ENCODE results near the gene ADAM23.

Gene ADAM23

GRCh38 chr2:206428783-206429182 lies 14.5 kb upstream of the ADAM23 start:
- Histone ChIP-seq H3K9me3 (no peaks in the 10 kb centered on the region), H3K4me3 (ENCODE audit: low read depth, low read length) (no peak overlapping the region), H3K36me3 (no peaks in the 10 kb centered on the region), H3K4me1 (peaks cover 10% of the 10 kb centered on the region), H3K27me3 (no peaks in the 10 kb centered on the region)
- no peak for DNase-seq
- TF ChIP-seq CTCF (IDR thresholded peaks at IDR 0.05; ENCODE audit: low read depth, low read length): no peak

DNA sequence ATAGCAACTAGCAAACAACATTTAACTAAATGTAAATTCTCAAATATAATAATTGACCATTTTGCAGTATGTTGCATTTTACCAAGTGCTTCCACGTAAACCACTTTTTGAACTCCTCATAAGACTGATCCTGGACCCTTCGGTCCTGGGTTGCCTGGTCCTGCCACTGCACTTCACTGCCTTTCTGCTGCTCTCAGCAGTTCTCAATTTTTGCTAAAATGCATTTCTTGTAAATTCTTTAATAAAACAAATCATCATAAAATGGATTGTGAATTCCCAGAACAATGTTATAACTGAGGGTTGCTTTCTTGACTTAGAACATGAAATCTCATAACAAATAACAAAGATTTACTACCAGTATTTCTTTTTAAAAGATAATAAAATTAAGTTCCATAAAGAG lies 12.9 kb upstream of the ADAM23 start:
- Histone ChIP-seq H3K27me3 (no peaks in the 10 kb centered on the region), H3K9me3 (no peaks in the 10 kb centered on the region), H3K36me3 (no peaks in the 10 kb centered on the region), H3K4me3 (ENCODE audit: low read depth, low read length) (no peak overlapping the region), H3K4me1 (peaks cover 13% of the 10 kb centered on the region)
- no peak for DNase-seq
- no peak for TF ChIP-seq CTCF (IDR thresholded peaks at IDR 0.05; ENCODE audit: low read depth, low read length)

GRCh38 chr2:206431439-206431838 lies 11.9 kb upstream of the ADAM23 start:
- no peak for DNase-seq
- no peaks in the 10 kb centered on the region for H3K27me3 ChIP-seq
- H3K9me3 ChIP-seq: no peaks in the 10 kb centered on the region
- peaks cover 13% of the 10 kb centered on the region for H3K4me1 ChIP-seq
- TF ChIP-seq CTCF (IDR thresholded peaks at IDR 0.05; ENCODE audit: low read depth, low read length): no peak
- H3K36me3 ChIP-seq: no peaks in the 10 kb centered on the region
- no peak overlapping the region for H3K4me3 ChIP-seq (ENCODE audit: low read depth, low read length)

DNA sequence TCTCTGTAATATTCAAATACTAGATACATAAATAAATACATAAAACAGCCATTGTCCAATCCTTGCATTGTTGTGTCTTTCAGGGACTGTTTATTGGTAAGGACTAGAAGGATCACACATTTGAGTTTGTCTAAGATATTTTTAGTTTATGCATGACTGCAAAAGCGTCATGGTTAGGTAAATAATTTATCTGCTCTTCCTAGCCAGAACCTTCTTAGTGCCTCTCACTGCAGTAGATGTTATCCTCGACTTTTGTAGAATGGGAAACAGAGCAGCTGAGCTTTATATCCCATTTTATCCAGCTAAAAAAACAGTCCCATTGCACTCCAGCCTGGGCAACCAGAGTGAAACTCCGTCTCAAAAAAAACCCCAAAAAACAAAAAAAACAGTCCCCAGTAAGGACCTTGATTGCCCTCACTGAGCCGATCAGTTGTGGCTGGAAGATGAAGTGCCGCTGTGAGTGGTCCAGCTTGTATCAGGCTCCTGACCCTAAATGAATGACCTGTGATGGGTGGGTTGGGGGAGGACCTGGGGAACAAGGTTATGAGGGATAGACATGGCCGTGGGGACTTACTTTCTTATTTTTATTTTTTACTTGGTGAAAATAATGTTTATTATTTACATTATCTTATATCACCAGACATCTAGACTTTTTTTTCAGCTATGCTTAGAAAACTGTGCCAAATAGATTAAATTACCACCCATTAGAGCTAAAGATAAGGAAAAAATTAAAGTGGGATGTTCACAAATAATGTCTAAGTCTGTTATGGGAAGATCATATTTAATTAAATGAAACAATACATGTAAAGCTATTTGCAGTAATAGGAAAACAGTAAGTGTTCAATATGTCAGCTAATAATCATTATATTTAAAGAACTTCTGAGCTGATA lies 10.9 kb upstream of the ADAM23 start:
- Histone ChIP-seq H3K36me3 (no peaks in the 10 kb centered on the region), H3K4me3 (ENCODE audit: low read depth, low read length) (no peak overlapping the region), H3K9me3 (no peaks in the 10 kb centered on the region), H3K4me1 (peaks cover 13% of the 10 kb centered on the region), H3K27me3 (no peaks in the 10 kb centered on the region)
- TF ChIP-seq CTCF (IDR thresholded peaks at IDR 0.05; ENCODE audit: low read depth, low read length): no peak
- peak; percentile 17 for DNase-seq

DNA sequence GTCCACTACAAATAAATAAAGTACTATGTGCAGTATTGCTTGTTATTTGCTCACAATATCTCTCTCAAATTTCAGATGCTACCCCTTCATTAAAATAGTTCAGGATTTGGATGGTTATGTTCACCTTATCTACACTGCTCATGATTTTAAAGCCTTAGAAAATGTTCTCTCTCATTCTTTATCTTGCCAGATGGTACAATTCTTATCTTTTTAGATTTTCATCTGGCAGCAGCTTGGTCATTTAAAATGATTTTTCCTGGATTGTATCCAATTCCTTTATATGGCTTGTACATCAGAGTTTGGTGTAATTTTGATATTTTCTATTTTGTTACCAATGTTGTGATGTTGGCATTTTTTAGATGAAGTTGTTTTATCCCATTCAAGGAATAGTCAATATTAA lies 10.1 kb upstream of the ADAM23 start:
- peaks cover 13% of the 10 kb centered on the region for H3K4me1 ChIP-seq
- DNase-seq: no peak
- no peaks in the 10 kb centered on the region for H3K9me3 ChIP-seq
- H3K4me3 ChIP-seq (ENCODE audit: low read depth, low read length): no peak overlapping the region
- TF ChIP-seq CTCF (IDR thresholded peaks at IDR 0.05; ENCODE audit: low read depth, low read length): no peak
- H3K27me3 ChIP-seq: no peaks in the 10 kb centered on the region
- H3K36me3 ChIP-seq: no peaks in the 10 kb centered on the region

DNA sequence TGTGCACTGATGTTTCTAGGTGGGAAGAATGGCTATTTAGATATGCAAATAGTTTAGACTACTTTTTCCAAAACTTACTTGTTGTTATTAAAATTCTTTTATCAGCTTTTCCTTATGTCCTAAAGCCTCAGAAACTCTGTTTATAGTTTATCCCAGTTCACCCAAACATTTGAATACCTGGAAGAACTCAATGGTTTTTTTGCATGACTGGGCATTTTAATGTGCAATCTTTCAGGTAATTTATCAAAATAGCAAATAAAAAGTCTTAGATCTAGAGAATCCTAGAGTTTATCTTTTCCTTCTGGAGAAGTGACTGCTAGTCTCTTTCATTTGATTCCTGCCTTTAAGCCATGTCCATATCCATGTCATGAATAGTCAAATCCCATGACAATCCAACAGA lies 9.6 kb upstream of the ADAM23 start:
- Histone ChIP-seq H3K36me3 (no peaks in the 10 kb centered on the region), H3K27me3 (no peaks in the 10 kb centered on the region), H3K4me3 (ENCODE audit: low read depth, low read length) (no peak overlapping the region), H3K9me3 (no peaks in the 10 kb centered on the region), H3K4me1 (peaks cover 13% of the 10 kb centered on the region)
- TF ChIP-seq CTCF (IDR thresholded peaks at IDR 0.05; ENCODE audit: low read depth, low read length): no peak
- no peak for DNase-seq

Measured in BE2C (cell line).